ENCODE data around the gene SPACA7. TPM values are rescaled to one million over a fixed set of nuclear protein-coding genes. Genes with fewer than 3 reads are reported as not detected.

Gene SPACA7
- total RNA-seq, 1 experiment from 2014 or later, result not detected

GRCh38 chr13:112469071-112469745 lies 93.1 kb downstream of the SPACA7 start:
- no peak overlapping the region for H3K4me3 ChIP-seq (ENCODE audit: low read length)
- DNase-seq (no peak), ATAC-seq (no peak)
- POLR2A ChIA-PET (ENCODE audit: unreplicated experiment), result no interaction called here
- no peaks in the 10 kb centered on the region for H3F3A ChIP-seq (ENCODE audit: low read length, unreplicated experiment)
- H3K4me1 ChIP-seq (ENCODE audit: insufficient read depth, low read length), result no peaks in the 10 kb centered on the region
- CTCF ChIA-PET, result no interaction called here
- no peaks in the 10 kb centered on the region for H3K36me3 ChIP-seq (ENCODE audit: low read depth, low read length)
- H3K9me3 ChIP-seq (ENCODE audit: low read length), result no peaks in the 10 kb centered on the region
- H3K9me2 ChIP-seq (replicated peaks; ENCODE audit: low read length), result no peaks in the 10 kb centered on the region
- H4K20me1 ChIP-seq (ENCODE audit: low read length), result no peaks in the 10 kb centered on the region
- H3K4me2 ChIP-seq (ENCODE audit: low read length), result no peak overlapping the region
- BruUV-seq (replicated peaks), result no TSS peak
- no peak overlapping the region for H3K9ac ChIP-seq (ENCODE audit: low read length)
- intact Hi-C loops (cut with micrococcal nuclease), result no loop called here
- H3K27ac ChIP-seq (ENCODE audit: low read length), result no peak overlapping the region
- H3K27me3 ChIP-seq (ENCODE audit: low read length), result no peaks in the 10 kb centered on the region
- no peaks in the 10 kb centered on the region for H3K79me2 ChIP-seq (ENCODE audit: low read length)
- H2AFZ ChIP-seq (ENCODE audit: low read length), result no peak overlapping the region
- TF ChIP-seq EZH2 (IDR thresholded peaks at IDR 0.05; ENCODE audit: low read length, unreplicated experiment) (no peak), CTCF (conservative IDR thresholded peaks at IDR 0.05; ENCODE audit: low read depth, low read length) (no peak), EZH2phosphoT487 (IDR thresholded peaks at IDR 0.05; ENCODE audit: borderline replicate concordance, low read length) (no peak)

GRCh38 chr13:112473818-112474217 lies 97.7 kb downstream of the SPACA7 start:
- H4K20me1 ChIP-seq (ENCODE audit: low read length), result no peaks in the 10 kb centered on the region
- TF ChIP-seq EZH2phosphoT487 (IDR thresholded peaks at IDR 0.05; ENCODE audit: borderline replicate concordance, low read length) (no peak), CTCF (conservative IDR thresholded peaks at IDR 0.05; ENCODE audit: low read depth, low read length) (no peak), EZH2 (IDR thresholded peaks at IDR 0.05; ENCODE audit: low read length, unreplicated experiment) (no peak)
- H3K27ac ChIP-seq (ENCODE audit: low read length), result no peak overlapping the region
- BruUV-seq (replicated peaks), result no TSS peak
- no peaks in the 10 kb centered on the region for H3K9me3 ChIP-seq (ENCODE audit: low read length)
- no peaks in the 10 kb centered on the region for H3K36me3 ChIP-seq (ENCODE audit: low read depth, low read length)
- ChIA-PET POLR2A (ENCODE audit: unreplicated experiment) (interaction anchor here (0.7 kb wide), 1 partner anchor 121 kb away, joined by 4 read pairs; no protein-coding TSS in a partner anchor), CTCF (no interaction called here)
- H2AFZ ChIP-seq (ENCODE audit: low read length), result no peak overlapping the region
- H3K79me2 ChIP-seq (ENCODE audit: low read length), result no peaks in the 10 kb centered on the region
- H3K27me3 ChIP-seq (ENCODE audit: low read length), result no peaks in the 10 kb centered on the region
- H3K4me3 ChIP-seq (ENCODE audit: low read length), result no peak overlapping the region
- DNase-seq (no peak), ATAC-seq (no peak)
- H3F3A ChIP-seq (ENCODE audit: low read length, unreplicated experiment), result no peaks in the 10 kb centered on the region
- intact Hi-C loops (cut with micrococcal nuclease), result no loop called here
- no peaks in the 10 kb centered on the region for H3K9me2 ChIP-seq (replicated peaks; ENCODE audit: low read length)
- no peak overlapping the region for H3K9ac ChIP-seq (ENCODE audit: low read length)
- no peak overlapping the region for H3K4me2 ChIP-seq (ENCODE audit: low read length)
- no peaks in the 10 kb centered on the region for H3K4me1 ChIP-seq (ENCODE audit: insufficient read depth, low read length)

- intact Hi-C loops (cut with micrococcal nuclease), result no loop called here
- H3K27ac ChIP-seq (ENCODE audit: low read length), result no peak overlapping the region
- H2AFZ ChIP-seq (ENCODE audit: low read length), result no peak overlapping the region
- H3K9me3 ChIP-seq (ENCODE audit: low read length), result no peaks in the 10 kb centered on the region
- H3K9me2 ChIP-seq (replicated peaks; ENCODE audit: low read length), result no peaks in the 10 kb centered on the region
- no peaks in the 10 kb centered on the region for H3K27me3 ChIP-seq (ENCODE audit: low read length)
- DNase-seq (no peak), ATAC-seq (no peak)
- H3K4me2 ChIP-seq (ENCODE audit: low read length), result no peak overlapping the region
- no peaks in the 10 kb centered on the region for H4K20me1 ChIP-seq (ENCODE audit: low read length)
- TF ChIP-seq EZH2phosphoT487 (IDR thresholded peaks at IDR 0.05; ENCODE audit: borderline replicate concordance, low read length), result no peak
- no peak for TF ChIP-seq CTCF (conservative IDR thresholded peaks at IDR 0.05; ENCODE audit: low read depth, low read length)
- no peak for TF ChIP-seq EZH2 (IDR thresholded peaks at IDR 0.05; ENCODE audit: low read length, unreplicated experiment)
- no peak overlapping the region for H3K9ac ChIP-seq (ENCODE audit: low read length)
- H3F3A ChIP-seq (ENCODE audit: low read length, unreplicated experiment), result no peaks in the 10 kb centered on the region
- CTCF ChIA-PET, result no interaction called here
- H3K4me1 ChIP-seq (ENCODE audit: insufficient read depth, low read length), result no peaks in the 10 kb centered on the region
- H3K36me3 ChIP-seq (ENCODE audit: low read depth, low read length), result no peaks in the 10 kb centered on the region
- no TSS peak for BruUV-seq (replicated peaks)
- no peaks in the 10 kb centered on the region for H3K79me2 ChIP-seq (ENCODE audit: low read length)
- POLR2A ChIA-PET (ENCODE audit: unreplicated experiment), result interaction anchor here (0.6 kb wide), 1 partner anchor 70 kb away, joined by 7 read pairs; no protein-coding TSS in a partner anchor
- no peak overlapping the region for H3K4me3 ChIP-seq (ENCODE audit: low read length)
Observed at GRCh38 chr13:112474869-112475268, 98.7 kb downstream of the SPACA7 start.
